Fibroblast of skin of left quadriceps (primary cell): ENCODE data around the gene EID2.

Experiments
- DNase-seq, 2 experiments: peaks; one replicate each; pipeline ENCODE4 v3.0.0-alpha.2; 2013; ENCODE audit warnings: low read depth in 2 of 2

EID2 gene

GRCh38 chr19:39533791-39534190 is 6.2 kb downstream of the EID2 start:
- DNase-seq, result no peak

GRCh38 chr19:39533003-39533512 is 6.9 kb downstream of the EID2 start:
- DNase-seq, result no peak

DNA sequence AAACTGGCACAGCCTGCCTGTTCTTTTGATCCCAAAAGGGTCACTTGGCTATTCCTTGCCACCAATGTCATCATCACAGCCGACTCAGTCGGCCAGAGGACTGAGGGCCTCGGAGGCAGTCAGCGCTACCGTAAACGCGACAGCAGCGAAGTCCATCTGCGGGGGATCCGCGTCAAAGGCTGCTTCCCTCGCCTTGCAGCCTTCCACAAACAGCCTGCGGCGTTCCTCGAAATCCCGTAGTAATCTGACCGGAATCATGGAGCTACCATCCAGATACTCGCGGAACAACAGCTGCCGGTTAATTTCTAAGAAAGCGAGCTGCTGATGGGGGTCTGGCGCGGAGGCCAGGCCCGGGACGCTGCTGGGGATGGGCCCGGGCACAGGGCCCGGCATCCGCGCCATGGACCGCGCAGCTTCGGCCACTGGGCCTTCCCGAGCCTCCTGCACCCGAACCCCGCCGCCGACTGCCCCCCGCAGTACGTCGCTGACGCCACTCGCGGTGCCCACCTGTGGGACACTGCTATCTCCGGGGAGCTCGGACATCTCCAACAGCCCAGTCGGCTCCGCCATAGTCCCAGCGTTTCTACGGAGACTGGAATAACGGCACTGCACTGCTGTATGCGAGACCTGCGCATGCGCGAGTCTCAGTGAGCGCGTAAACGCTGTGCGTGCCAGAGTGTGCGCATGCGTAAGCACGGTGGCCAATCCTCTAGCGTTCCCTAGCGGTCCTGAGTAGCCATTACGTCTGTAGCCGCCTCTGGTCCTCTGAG is 7.5 kb downstream of the EID2 start, which contains the start of gene EID2B:
EID2B (minus strand) TSS at position 620 of the 770 bp plus-strand sequence; CDS start at position 570, 50 bp downstream.
- peak; percentile 87 for DNase-seq

DNA sequence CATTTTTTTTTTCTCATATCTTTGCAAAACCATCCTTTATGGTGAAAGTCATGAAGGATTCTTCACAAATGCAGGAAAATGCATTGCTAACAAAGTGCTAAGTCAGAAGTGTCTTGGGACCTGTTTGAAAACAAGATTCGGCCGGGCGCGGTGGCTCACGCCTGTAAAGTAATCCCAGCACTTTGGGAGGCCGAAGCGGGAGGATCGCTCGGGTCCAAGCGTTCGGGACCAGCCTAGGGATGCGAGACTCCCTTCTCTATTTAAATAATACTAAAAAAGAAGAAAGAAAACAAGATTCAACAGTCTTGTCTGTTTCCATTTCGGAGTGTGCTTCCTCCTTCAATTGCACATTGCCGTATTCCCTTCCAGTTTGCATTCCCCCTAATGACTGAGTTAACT is 8.1 kb downstream of the EID2 start:
- DNase-seq, result no peak

GRCh38 chr19:39525205-39525604 is 14.8 kb downstream of the EID2 start:
- no peak for DNase-seq

DNA sequence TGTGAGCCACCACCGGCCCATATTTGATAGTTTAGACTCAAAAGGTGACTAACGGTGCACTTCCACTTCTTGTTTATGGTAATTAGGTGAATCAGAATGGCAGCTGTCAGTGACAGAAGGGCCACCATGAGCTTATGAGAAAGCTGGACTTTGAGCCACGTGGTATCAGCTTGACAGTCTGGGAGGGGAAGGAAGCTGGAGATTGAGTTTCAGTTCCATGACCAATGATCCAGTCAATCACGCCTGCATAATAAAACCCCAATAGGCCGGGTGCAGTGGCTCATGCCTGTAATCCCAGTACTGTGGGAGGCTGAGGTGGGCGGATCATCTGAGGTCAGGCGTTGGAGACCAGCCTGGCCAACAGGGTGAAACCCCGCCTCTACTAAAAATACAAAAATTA is 15.5 kb downstream of the EID2 start:
- no peak for DNase-seq

DNA sequence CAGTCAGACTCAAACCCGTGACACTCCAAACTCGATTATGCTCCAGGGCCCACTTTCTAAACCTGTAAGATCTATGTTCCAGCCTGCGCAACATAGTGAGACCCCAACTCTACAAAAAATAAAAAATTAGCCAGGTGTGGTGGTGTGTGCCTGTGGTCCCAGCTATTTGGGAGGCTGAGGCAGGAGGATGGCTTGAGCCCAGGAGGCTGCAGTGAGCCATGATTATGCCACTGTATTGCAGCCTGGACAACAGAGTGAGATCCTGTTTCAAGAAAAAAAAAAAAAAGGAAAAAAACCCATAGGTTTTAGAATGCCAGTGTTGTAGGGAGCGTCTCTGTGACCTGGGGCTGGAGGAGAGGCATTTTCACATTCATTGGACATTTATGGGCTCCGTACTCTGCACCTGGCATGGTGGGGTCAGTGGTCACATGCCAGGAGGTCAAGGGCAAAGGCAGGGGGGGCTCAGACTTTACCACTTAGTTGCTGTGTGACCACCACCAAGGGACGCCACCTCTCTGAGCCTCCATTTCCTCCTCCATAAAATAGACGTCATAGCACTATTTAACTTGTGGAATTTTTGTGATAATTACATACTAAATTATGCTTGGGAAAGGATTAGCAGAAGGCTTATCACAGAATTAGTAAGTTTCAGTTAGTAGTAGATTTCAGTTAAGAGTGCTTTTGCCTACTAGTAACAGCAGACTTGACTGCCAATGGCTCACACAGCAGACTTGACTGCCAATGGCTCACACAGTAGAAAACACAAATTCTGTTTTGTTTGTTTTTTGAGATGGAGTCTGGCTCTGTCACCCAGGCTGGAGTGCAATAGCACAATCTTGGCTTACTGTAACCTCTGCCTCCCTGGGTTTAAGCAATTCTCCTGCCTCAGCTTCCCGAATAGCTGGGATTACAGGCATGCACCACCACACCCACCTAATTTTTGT is 19.1 kb downstream of the EID2 start:
- no peak for DNase-seq

GRCh38 chr19:39518975-39519374 is 21.0 kb downstream of the EID2 start:
- no peak for DNase-seq

DNA sequence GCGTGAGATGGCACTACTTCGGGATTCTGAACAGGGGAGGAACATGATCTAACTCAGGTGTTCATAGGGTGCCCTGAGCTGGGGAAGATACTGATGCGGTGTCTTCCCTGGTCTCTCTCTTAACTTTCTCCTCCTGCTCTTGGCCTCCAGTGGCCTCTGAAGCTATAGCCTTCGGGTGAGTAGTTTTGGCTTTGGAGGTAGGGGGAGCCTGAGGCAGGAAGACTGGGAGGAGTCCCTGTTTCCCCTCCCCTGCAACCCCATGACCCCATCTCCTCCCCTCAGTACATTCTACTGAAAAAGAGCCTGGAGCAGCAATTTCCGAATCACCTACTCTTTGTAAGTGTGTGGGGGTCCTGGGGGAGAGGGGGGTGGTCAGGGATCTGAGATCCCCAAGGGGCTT is 21.5 kb downstream of the EID2 start:
- no peak for DNase-seq

- no peak for DNase-seq
These were observed 22.5 kb downstream of the EID2 start for GRCh38 chr19:39517432-39517831.

GRCh38 chr19:39516270-39516669 is 23.7 kb downstream of the EID2 start:
- DNase-seq, result no peak

GRCh38 chr19:39515551-39516191 is 24.3 kb downstream of the EID2 start:
- DNase-seq, result no peak

GRCh38 chr19:39514840-39515550 is 25.0 kb downstream of the EID2 start, which contains the start of gene SELENOV:
Gene SELENOV (plus strand): TSS chr19:39515139. CDS start chr19:39515213, 74 bp downstream.
- DNase-seq, result no peak

DNA sequence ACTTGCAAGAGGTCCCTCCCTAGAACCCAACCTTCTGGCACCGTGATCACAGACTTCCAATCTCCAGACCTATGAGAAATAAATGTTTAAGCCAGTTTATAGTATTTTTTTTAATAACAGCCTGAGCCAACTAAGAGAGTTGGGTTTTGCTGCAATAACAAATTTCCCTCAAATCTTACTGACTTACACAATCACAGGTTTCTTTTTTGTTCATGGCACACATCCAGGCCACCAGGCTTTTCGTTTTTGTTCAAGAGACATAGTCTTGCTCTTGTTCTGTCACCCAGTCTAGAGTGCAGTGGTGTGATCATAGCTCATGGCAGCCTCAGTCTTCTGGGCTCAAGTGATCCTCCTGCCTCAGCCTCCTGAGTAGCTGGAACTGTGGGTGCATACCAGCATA is 27.0 kb downstream of the EID2 start:
- no peak for DNase-seq

GRCh38 chr19:39509233-39509632 is 30.7 kb downstream of the EID2 start:
- DNase-seq, result no peak

- DNase-seq, result no peak
These were observed 31.3 kb downstream of the EID2 start for GRCh38 chr19:39508629-39509028.

- no peak for DNase-seq
These were observed 32.1 kb downstream of the EID2 start for GRCh38 chr19:39507715-39508364.

GRCh38 chr19:39506944-39507714 is 32.8 kb downstream of the EID2 start:
- DNase-seq, result peak; percentile 38 to 49

DNA sequence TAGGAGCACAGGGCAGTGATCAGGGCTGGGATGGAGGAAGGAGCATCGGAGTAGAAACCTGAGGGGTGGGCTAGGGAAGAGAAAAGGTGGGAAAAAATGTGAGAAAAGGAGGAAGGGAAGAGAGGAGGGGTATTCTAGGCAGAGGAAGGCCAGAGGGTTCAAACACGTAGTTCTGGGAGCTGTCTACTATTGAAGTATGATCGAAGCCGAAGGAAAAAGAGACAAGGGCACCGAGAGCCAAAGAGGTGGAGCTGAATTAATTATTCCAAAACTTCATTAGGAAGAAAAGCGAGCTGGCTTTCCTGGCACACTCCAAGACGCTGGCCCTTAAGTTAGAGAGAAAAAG is 33.4 kb downstream of the EID2 start:
- no peak for DNase-seq
